Duodenal mucosa (tissue), 2 donors: ENCODE measurements around the gene PRR20G.

Experiments used
- H3K27ac ChIP-seq: one replicate; pipeline ENCODE4 v1.7.0; 2013; ENCODE audit warnings: low read depth, low read length
- H3K27me3 ChIP-seq, 2 donors: one replicate each; pipeline ENCODE4 v1.7.0; 2013; ENCODE audit warnings: low read length in 2 of 2, control low read depth in 1 of 2; ENCODE audit not compliant: insufficient read depth in 2 of 2, control insufficient read depth in 1 of 2
- H3K36me3 ChIP-seq, 2 donors: one replicate each; pipeline ENCODE4 v1.7.0; 2013; ENCODE audit warnings: low read length in 2 of 2, control low read depth in 1 of 2; ENCODE audit not compliant: insufficient read depth in 2 of 2, control insufficient read depth in 1 of 2
- H3K4me1 ChIP-seq, 2 donors: one replicate each; pipeline ENCODE4 v1.7.0; 2013; ENCODE audit warnings: low read length in 2 of 2, control low read depth in 1 of 2; ENCODE audit not compliant: insufficient read depth in 2 of 2, control insufficient read depth in 1 of 2
- H3K4me3 ChIP-seq, 2 donors: one replicate each; pipeline ENCODE4 v1.7.0; 2013; ENCODE audit warnings: low read length in 2 of 2, low read depth in 1 of 2
- H3K9ac ChIP-seq, 2 donors: one replicate each; pipeline ENCODE4 v1.7.0; 2013; ENCODE audit warnings: low read length in 2 of 2, low read depth in 1 of 2
- H3K9me3 ChIP-seq, 2 donors: one replicate each; pipeline ENCODE4 v1.7.0; 2013; ENCODE audit warnings: low read length in 2 of 2, control low read depth in 1 of 2; ENCODE audit not compliant: control insufficient read depth in 1 of 2

The PRR20G gene

GRCh38 chr3:127238602-127239001 lies 49.2 kb downstream of the PRR20G start:
- Histone ChIP-seq H3K27ac (no peak overlapping the region), H3K36me3 (no peaks in the 10 kb centered on the region), H3K4me1 (no peaks in the 10 kb centered on the region), H3K27me3 (no peaks in the 10 kb centered on the region), H3K9me3 (peaks cover 0 to 5% of the 10 kb centered on the region in 2 donors), H3K9ac (no peak overlapping the region), H3K4me3 (no peak overlapping the region)

- peaks cover 0 to 5% of the 10 kb centered on the region in 2 donors for H3K9me3 ChIP-seq
- no peaks in the 10 kb centered on the region for H3K4me1 ChIP-seq
- no peaks in the 10 kb centered on the region for H3K36me3 ChIP-seq
- no peak overlapping the region for H3K9ac ChIP-seq
- H3K4me3 ChIP-seq = no peak overlapping the region
- H3K27ac ChIP-seq = no peak overlapping the region
- no peaks in the 10 kb centered on the region for H3K27me3 ChIP-seq
Measured at GRCh38 chr3:127237835-127238234, 50.0 kb downstream of the PRR20G start.

GRCh38 chr3:127235706-127236105 lies 52.1 kb downstream of the PRR20G start:
- no peak overlapping the region for H3K27ac ChIP-seq
- H3K36me3 ChIP-seq = no peaks in the 10 kb centered on the region
- no peaks in the 10 kb centered on the region for H3K27me3 ChIP-seq
- H3K4me1 ChIP-seq = no peaks in the 10 kb centered on the region
- no peaks in the 10 kb centered on the region for H3K9me3 ChIP-seq
- H3K9ac ChIP-seq = no peak overlapping the region
- H3K4me3 ChIP-seq = no peak overlapping the region

GRCh38 chr3:127234778-127235177 lies 53.1 kb downstream of the PRR20G start:
- Histone ChIP-seq H3K4me1 (no peaks in the 10 kb centered on the region), H3K36me3 (no peaks in the 10 kb centered on the region)

More at GRCh38 chr3:127234778-127235177, 53.1 kb downstream of the PRR20G start:
- no peaks in the 10 kb centered on the region for H3K9me3 ChIP-seq
- H3K27ac ChIP-seq = no peak overlapping the region
- no peak overlapping the region for H3K9ac ChIP-seq
- no peaks in the 10 kb centered on the region for H3K27me3 ChIP-seq
- no peak overlapping the region for H3K4me3 ChIP-seq
